GM12891 (cell line): ENCODE measurements around the gene TRIM27.

Experiments
- PAX5 ChIP-seq: IDR thresholded peaks from 2 replicates; pipeline ENCODE4 v1.6.1; 2011; ENCODE audit warnings: low read length, moderate library complexity, mild to moderate bottlenecking; ENCODE audit not compliant: insufficient read depth, severe bottlenecking
- POLR2A ChIP-seq: IDR thresholded peaks from 2 replicates; pipeline ENCODE4 v1.6.1; 2011; ENCODE audit warnings: low read depth, low read length, control low read depth
- POLR2AphosphoS5 ChIP-seq: IDR thresholded peaks from 2 replicates; pipeline ENCODE4 v1.6.1; 2011; ENCODE audit warnings: low read depth, low read length, control low read depth
- POU2F2 ChIP-seq: IDR thresholded peaks from 2 replicates; pipeline ENCODE4 v1.6.1; 2011; ENCODE audit warnings: low read depth, mild to moderate bottlenecking, control low read depth, low read length, moderate library complexity
- SPI1 ChIP-seq: IDR thresholded peaks from 2 replicates; pipeline ENCODE4 v1.6.1; 2011; ENCODE audit warnings: low read depth, low read length, control low read depth
- TAF1 ChIP-seq: IDR thresholded peaks from 2 replicates; pipeline ENCODE4 v1.6.1; 2011; ENCODE audit warnings: low read depth, low read length, control low read depth

- no peak for TF ChIP-seq SPI1
- no peak for TF ChIP-seq POLR2A
- no peak for TF ChIP-seq POLR2AphosphoS5
- no peak for TF ChIP-seq TAF1
- no peak for TF ChIP-seq PAX5
- no peak for TF ChIP-seq POU2F2
These were observed 60.0 kb downstream of the TRIM27 start for GRCh38 chr6:28863604-28864325.
